Measurements from ENCODE around the gene GADD45GIP1. TPM values are rescaled to one million over a fixed set of nuclear protein-coding genes. Genes with fewer than 3 reads are reported as not detected.

The GADD45GIP1 gene
- total and polyA plus RNA-seq, 2 donors (not counting 1 experiment from before 2014, with no cell fraction given): 12.6 to 17.5 TPM

GRCh38 chr19:12953138-12953798 is 3.8 kb downstream of the GADD45GIP1 start:
- WGBS (ENCODE audit: insufficient coverage): 80% methylated on average over 5 of the region's 11 CpGs
- Mint-ChIP-seq H3K9me3 (ENCODE audit: insufficient read depth) (no peaks in the 10 kb centered on the region), H3K27ac (no peak overlapping the region), H3K27me3 (no peaks in the 10 kb centered on the region), H3K4me3 (no peak overlapping the region), H3K4me1 (peaks cover 31% of the 10 kb centered on the region)
- Histone ChIP-seq H3K4me1 (ENCODE audit: control insufficient read depth in 2 of 2, insufficient read depth in 2 of 2, low read length in 2 of 2) (peaks cover 21 to 36% of the 10 kb centered on the region in 2 donors), H4K20me1 (ENCODE audit: control insufficient read depth, insufficient read depth, low read length, poor library complexity, severe bottlenecking) (peaks cover 37% of the 10 kb centered on the region), H3K9ac (ENCODE audit: low read length) (no peak overlapping the region), H3K27me3 (replicated peaks in 1 of 4; ENCODE audit: control extremely low read depth in 1 of 4, control insufficient read depth in 3 of 4, insufficient read depth in 4 of 4, low read length in 3 of 4) (no peaks in the 10 kb centered on the region), H2AFZ (ENCODE audit: insufficient read depth, low read depth, low read length, poor library complexity, severe bottlenecking) (no peak overlapping the region), H3K79me2 (ENCODE audit: control insufficient read depth, insufficient read depth, low read length) (peaks cover 4% of the 10 kb centered on the region), H3K27ac (ENCODE audit: low read length in 2 of 2) (peak overlapping the region in 1 of 2 donors; percentile 90), H3K4me3 (ENCODE audit: control extremely low read depth in 1 of 5, extremely low read depth in 1 of 5, insufficient read depth in 1 of 5, low read depth in 2 of 5, low read length in 4 of 5) (no peak overlapping the region), H3K4me2 (replicated peaks; ENCODE audit: low read depth, low read length, poor library complexity, severe bottlenecking) (no peak overlapping the region), H3K36me3 (replicated peaks in 1 of 2; ENCODE audit: control extremely low read depth in 1 of 2, control insufficient read depth in 1 of 2, extremely low read depth in 1 of 2, insufficient read depth in 2 of 2, low read length in 1 of 2) (peaks cover 5 to 58% of the 10 kb centered on the region in 2 experiments), H3K9me3 (ENCODE audit: control extremely low read depth in 1 of 3, control insufficient read depth in 2 of 3, insufficient read depth in 1 of 3, low read length in 2 of 3) (no peaks in the 10 kb centered on the region)
- POLR2A ChIA-PET: interaction anchor here (0.5 kb wide), 1 partner anchor 312 kb away, joined by 3 read pairs; no protein-coding TSS in a partner anchor
- intact Hi-C loops (cut with micrococcal nuclease): no loop called here
- DNase-seq (no peak), ATAC-seq (ENCODE audit: low read depth) (no peak)
- CTCF ChIA-PET: interaction anchor here (0.6 to 1.6 kb wide), 4 partner anchors 13 to 180 kb away, joined by 3 to 5 read pairs (median 4); no protein-coding TSS in a partner anchor
- TF ChIP-seq, protein P1, sequence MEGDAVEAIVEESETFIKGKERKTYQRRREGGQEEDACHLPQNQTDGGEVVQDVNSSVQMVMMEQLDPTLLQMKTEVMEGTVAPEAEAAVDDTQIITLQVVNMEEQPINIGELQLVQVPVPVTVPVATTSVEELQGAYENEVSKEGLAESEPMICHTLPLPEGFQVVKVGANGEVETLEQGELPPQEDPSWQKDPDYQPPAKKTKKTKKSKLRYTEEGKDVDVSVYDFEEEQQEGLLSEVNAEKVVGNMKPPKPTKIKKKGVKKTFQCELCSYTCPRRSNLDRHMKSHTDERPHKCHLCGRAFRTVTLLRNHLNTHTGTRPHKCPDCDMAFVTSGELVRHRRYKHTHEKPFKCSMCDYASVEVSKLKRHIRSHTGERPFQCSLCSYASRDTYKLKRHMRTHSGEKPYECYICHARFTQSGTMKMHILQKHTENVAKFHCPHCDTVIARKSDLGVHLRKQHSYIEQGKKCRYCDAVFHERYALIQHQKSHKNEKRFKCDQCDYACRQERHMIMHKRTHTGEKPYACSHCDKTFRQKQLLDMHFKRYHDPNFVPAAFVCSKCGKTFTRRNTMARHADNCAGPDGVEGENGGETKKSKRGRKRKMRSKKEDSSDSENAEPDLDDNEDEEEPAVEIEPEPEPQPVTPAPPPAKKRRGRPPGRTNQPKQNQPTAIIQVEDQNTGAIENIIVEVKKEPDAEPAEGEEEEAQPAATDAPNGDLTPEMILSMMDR (IDR thresholded peaks at IDR 0.05): no peak
- no peak for TF ChIP-seq EZH2 (IDR thresholded peaks at IDR 0.05; ENCODE audit: borderline replicate concordance, insufficient read depth, low read depth, low read length, poor library complexity, severe bottlenecking)

DNA sequence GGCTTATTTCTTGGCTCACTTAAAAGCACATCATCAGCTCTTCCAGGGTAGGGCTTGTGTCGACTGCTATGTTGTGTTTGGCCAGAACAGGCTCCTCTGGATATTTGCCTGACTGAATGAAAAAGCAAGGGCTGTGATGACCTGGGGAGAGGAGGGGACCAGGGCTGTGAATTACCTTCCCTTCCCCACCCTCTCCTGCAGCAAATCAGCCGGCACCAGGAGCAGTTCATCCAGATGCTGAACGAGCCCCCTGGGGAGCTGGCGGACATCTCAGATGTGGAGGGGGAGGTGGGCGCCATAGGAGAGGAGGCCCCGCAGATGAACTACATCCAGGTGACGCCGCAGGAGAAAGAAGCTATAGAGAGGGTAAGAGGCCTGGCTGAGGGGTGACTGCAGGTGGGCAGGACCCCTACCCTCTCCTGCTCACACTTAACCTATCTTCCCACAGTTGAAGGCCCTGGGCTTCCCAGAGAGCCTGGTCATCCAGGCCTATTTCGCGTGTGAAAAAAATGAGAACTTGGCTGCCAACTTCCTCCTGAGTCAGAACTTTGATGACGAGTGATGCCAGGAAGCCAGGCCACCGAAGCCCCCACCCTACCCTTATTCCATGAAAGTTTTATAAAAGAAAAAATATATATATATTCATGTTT is 4.4 kb downstream of the GADD45GIP1 start:
- ATAC-seq (ENCODE audit: low read depth): no peak
- TF ChIP-seq EZH2 (IDR thresholded peaks at IDR 0.05; ENCODE audit: borderline replicate concordance, insufficient read depth, low read depth, low read length, poor library complexity, severe bottlenecking): no peak
- TF ChIP-seq, protein P1 (IDR thresholded peaks at IDR 0.05): no peak
- Histone ChIP-seq H3K4me3 (ENCODE audit: control extremely low read depth in 1 of 5, extremely low read depth in 1 of 5, insufficient read depth in 1 of 5, low read depth in 2 of 5, low read length in 4 of 5) (no peak overlapping the region), H3K9me3 (ENCODE audit: control extremely low read depth in 1 of 3, control insufficient read depth in 2 of 3, insufficient read depth in 1 of 3, low read length in 2 of 3) (no peaks in the 10 kb centered on the region), H3K36me3 (replicated peaks in 1 of 2; ENCODE audit: control extremely low read depth in 1 of 2, control insufficient read depth in 1 of 2, extremely low read depth in 1 of 2, insufficient read depth in 2 of 2, low read length in 1 of 2) (peaks cover 5 to 64% of the 10 kb centered on the region in 2 experiments), H4K20me1 (ENCODE audit: control insufficient read depth, insufficient read depth, low read length, poor library complexity, severe bottlenecking) (peaks cover 37% of the 10 kb centered on the region), H3K4me1 (ENCODE audit: control insufficient read depth in 2 of 2, insufficient read depth in 2 of 2, low read length in 2 of 2) (peaks cover 21 to 33% of the 10 kb centered on the region in 2 donors), H3K27me3 (replicated peaks in 1 of 4; ENCODE audit: control extremely low read depth in 1 of 4, control insufficient read depth in 3 of 4, insufficient read depth in 4 of 4, low read length in 3 of 4) (no peaks in the 10 kb centered on the region), H3K4me2 (replicated peaks; ENCODE audit: low read depth, low read length, poor library complexity, severe bottlenecking) (no peak overlapping the region), H2AFZ (ENCODE audit: insufficient read depth, low read depth, low read length, poor library complexity, severe bottlenecking) (no peak overlapping the region), H3K9ac (ENCODE audit: low read length) (no peak overlapping the region), H3K27ac (ENCODE audit: low read length in 2 of 2) (no peak overlapping the region), H3K79me2 (ENCODE audit: control insufficient read depth, insufficient read depth, low read length) (peaks cover 11% of the 10 kb centered on the region)
- no peak for DNase-seq
- no peaks in the 10 kb centered on the region for H3K9me3 Mint-ChIP-seq (ENCODE audit: insufficient read depth)
- WGBS (ENCODE audit: insufficient coverage): 76% methylated on average over 5 of the region's 12 CpGs
- CTCF ChIA-PET: interaction anchor here (0.6 to 1.6 kb wide), 5 partner anchors 13 to 187 kb away, joined by 3 to 5 read pairs (median 3); no protein-coding TSS in a partner anchor
- H3K27me3 Mint-ChIP-seq: no peaks in the 10 kb centered on the region
- POLR2A ChIA-PET: no interaction called here
- no peak overlapping the region for H3K4me3 Mint-ChIP-seq
- no peak overlapping the region for H3K27ac Mint-ChIP-seq
- intact Hi-C loops (cut with micrococcal nuclease): no loop called here
- peaks cover 33% of the 10 kb centered on the region for H3K4me1 Mint-ChIP-seq

All from B cell (primary cell).